Measurements from ENCODE around the gene ECE2.

Gene ECE2

DNA sequence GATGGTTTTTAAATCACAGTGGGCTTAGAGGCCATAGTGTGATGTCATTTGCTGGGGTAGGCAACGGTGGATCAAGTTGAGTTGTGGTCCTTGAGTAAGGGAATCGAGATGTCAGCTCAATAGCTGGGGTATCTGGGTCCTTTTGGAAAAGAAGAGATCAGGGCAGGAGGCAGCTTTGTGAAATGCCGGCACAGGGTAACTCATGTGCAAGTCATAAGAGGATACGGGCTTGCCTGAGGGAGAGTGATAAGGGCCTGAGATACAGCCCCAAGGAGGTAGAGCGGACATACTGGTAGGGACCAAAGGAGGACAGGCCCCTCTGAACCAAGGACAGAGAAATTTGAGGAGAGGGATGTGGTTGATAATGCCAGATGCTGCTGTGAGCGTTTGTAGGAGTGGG lies 57.4 kb downstream of the ECE2 start:
- Histone ChIP-seq H3K79me2 (ENCODE audit: insufficient read depth, low read length) (no peaks in the 10 kb centered on the region), H3K4me3 (ENCODE audit: low read depth, low read length, poor library complexity, severe bottlenecking) (no peak overlapping the region), H3K9me3 (ENCODE audit: low read length) (no peaks in the 10 kb centered on the region), H3K9me2 (ENCODE audit: low read depth, low read length) (no peaks in the 10 kb centered on the region), H2AFZ (ENCODE audit: low read length) (no peak overlapping the region), H3K4me1 (ENCODE audit: insufficient read depth, low read length, severe bottlenecking) (peaks cover 16% of the 10 kb centered on the region), H3K4me2 (ENCODE audit: low read length) (no peak overlapping the region), H3K36me3 (ENCODE audit: insufficient read depth, low read length) (peaks cover 71% of the 10 kb centered on the region), H3K27ac (ENCODE audit: low read depth, low read length, poor library complexity, severe bottlenecking) (no peak overlapping the region), H3F3A (ENCODE audit: insufficient read depth, low read length) (peaks cover 19% of the 10 kb centered on the region; the same call in 1 of the 2 replicates), H3K9ac (ENCODE audit: low read length) (no peak overlapping the region), H4K20me1 (ENCODE audit: insufficient read depth, low read length) (no peaks in the 10 kb centered on the region), H3K27me3 (ENCODE audit: insufficient read depth, low read length) (no peaks in the 10 kb centered on the region)
- no peak for TF ChIP-seq EZH2 (IDR thresholded peaks at IDR 0.05; ENCODE audit: borderline replicate concordance, low read length)
- TF ChIP-seq, protein P1, sequence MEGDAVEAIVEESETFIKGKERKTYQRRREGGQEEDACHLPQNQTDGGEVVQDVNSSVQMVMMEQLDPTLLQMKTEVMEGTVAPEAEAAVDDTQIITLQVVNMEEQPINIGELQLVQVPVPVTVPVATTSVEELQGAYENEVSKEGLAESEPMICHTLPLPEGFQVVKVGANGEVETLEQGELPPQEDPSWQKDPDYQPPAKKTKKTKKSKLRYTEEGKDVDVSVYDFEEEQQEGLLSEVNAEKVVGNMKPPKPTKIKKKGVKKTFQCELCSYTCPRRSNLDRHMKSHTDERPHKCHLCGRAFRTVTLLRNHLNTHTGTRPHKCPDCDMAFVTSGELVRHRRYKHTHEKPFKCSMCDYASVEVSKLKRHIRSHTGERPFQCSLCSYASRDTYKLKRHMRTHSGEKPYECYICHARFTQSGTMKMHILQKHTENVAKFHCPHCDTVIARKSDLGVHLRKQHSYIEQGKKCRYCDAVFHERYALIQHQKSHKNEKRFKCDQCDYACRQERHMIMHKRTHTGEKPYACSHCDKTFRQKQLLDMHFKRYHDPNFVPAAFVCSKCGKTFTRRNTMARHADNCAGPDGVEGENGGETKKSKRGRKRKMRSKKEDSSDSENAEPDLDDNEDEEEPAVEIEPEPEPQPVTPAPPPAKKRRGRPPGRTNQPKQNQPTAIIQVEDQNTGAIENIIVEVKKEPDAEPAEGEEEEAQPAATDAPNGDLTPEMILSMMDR (IDR thresholded peaks at IDR 0.05; ENCODE audit: low read length), result no peak

DNA sequence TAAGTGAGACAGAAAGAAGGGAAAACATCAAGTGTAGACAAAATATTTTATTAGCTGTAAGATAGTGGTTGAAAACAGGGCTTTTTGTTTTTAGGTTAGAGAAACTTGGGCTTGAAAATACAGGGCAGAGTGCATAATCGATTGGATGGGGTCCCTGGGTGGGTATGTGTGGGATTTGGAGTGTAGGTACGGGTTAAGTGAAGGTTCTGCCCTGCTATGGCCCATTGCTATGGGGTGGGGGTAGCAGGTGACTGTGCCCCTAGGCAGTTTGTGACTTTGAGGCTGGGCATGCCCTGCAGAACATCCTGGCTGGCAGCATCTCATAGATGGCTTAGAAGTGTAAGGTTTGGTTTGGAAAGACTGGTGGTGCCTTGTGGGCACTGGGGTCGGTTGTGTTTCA lies 57.9 kb downstream of the ECE2 start:
- TF ChIP-seq, protein P1 (IDR thresholded peaks at IDR 0.05; ENCODE audit: low read length), result no peak
- no peak for TF ChIP-seq EZH2 (IDR thresholded peaks at IDR 0.05; ENCODE audit: borderline replicate concordance, low read length)
- no peaks in the 10 kb centered on the region for H3K79me2 ChIP-seq (ENCODE audit: insufficient read depth, low read length)
- no peaks in the 10 kb centered on the region for H3K9me2 ChIP-seq (ENCODE audit: low read depth, low read length)
- no peak overlapping the region for H3K27ac ChIP-seq (ENCODE audit: low read depth, low read length, poor library complexity, severe bottlenecking)
- no peak overlapping the region for H3K9ac ChIP-seq (ENCODE audit: low read length)
- H4K20me1 ChIP-seq (ENCODE audit: insufficient read depth, low read length), result no peaks in the 10 kb centered on the region
- no peak overlapping the region for H3K4me2 ChIP-seq (ENCODE audit: low read length)
- peaks cover 16% of the 10 kb centered on the region for H3K4me1 ChIP-seq (ENCODE audit: insufficient read depth, low read length, severe bottlenecking)
- peaks cover 66% of the 10 kb centered on the region for H3K36me3 ChIP-seq (ENCODE audit: insufficient read depth, low read length)
- no peak overlapping the region for H2AFZ ChIP-seq (ENCODE audit: low read length)
- peaks cover 19% of the 10 kb centered on the region; the same call in 1 of the 2 replicates for H3F3A ChIP-seq (ENCODE audit: insufficient read depth, low read length)
- no peak overlapping the region for H3K4me3 ChIP-seq (ENCODE audit: low read depth, low read length, poor library complexity, severe bottlenecking)
- H3K9me3 ChIP-seq (ENCODE audit: low read length), result no peaks in the 10 kb centered on the region
- no peaks in the 10 kb centered on the region for H3K27me3 ChIP-seq (ENCODE audit: insufficient read depth, low read length)

- Histone ChIP-seq H3K9me3 (ENCODE audit: low read length) (no peaks in the 10 kb centered on the region), H3K4me2 (ENCODE audit: low read length) (no peak overlapping the region), H3K4me1 (ENCODE audit: insufficient read depth, low read length, severe bottlenecking) (peaks cover 16% of the 10 kb centered on the region), H3K36me3 (ENCODE audit: insufficient read depth, low read length) (peaks cover 57% of the 10 kb centered on the region), H3F3A (ENCODE audit: insufficient read depth, low read length) (peaks cover 19% of the 10 kb centered on the region; the same call in 1 of the 2 replicates), H3K4me3 (ENCODE audit: low read depth, low read length, poor library complexity, severe bottlenecking) (no peak overlapping the region), H3K9me2 (ENCODE audit: low read depth, low read length) (no peaks in the 10 kb centered on the region), H4K20me1 (ENCODE audit: insufficient read depth, low read length) (no peaks in the 10 kb centered on the region), H3K9ac (ENCODE audit: low read length) (no peak overlapping the region), H2AFZ (ENCODE audit: low read length) (no peak overlapping the region), H3K27ac (ENCODE audit: low read depth, low read length, poor library complexity, severe bottlenecking) (peak overlapping the region; percentile 57), H3K27me3 (ENCODE audit: insufficient read depth, low read length) (no peaks in the 10 kb centered on the region), H3K79me2 (ENCODE audit: insufficient read depth, low read length) (no peaks in the 10 kb centered on the region)
- TF ChIP-seq EZH2 (IDR thresholded peaks at IDR 0.05; ENCODE audit: borderline replicate concordance, low read length), result no peak
- TF ChIP-seq, protein P1 (IDR thresholded peaks at IDR 0.05; ENCODE audit: low read length), result no peak
These were observed 58.8 kb downstream of the ECE2 start for GRCh38 chr3:184334470-184335158.

All from OCI-LY1 (cell line).